T-cell (primary cell): ENCODE data around the gene PRMT2. TPM values are rescaled to one million over a fixed set of nuclear protein-coding genes. Genes with fewer than 3 reads are reported as not detected.

Experiments used
- ATAC-seq, 4 experiments: fragments of 200-7000 bp in 3 of 4; fragments of 150-1000 bp in 1 of 4; cut with Tn5 transposase; replicated peaks in 1 of 4; 1 replicate in 3 of 4; 2 replicates in 1 of 4; pipeline ENCODE4 v1.10.0; 2021; ENCODE audit warnings: moderate library complexity in 3 of 4, mild to moderate bottlenecking in 2 of 4, moderate number of reproducible peaks in 1 of 4
- CTCF ChIA-PET, 2 donors: fragments of 300-600 bp; sonication (Branson Sonifier 250); formaldehyde crosslinking; loops; one replicate each; lab custom pipeline; 2022; ENCODE audit warnings: antibody characterized with exemption in 2 of 2; lab: Charles Lee
- POLR2A ChIA-PET, 2 donors: fragments of 300-600 bp; sonication (Branson Sonifier 250); formaldehyde crosslinking; loops; one replicate each; lab custom pipeline; 2022; ENCODE audit warnings: antibody characterized with exemption in 2 of 2; lab: Charles Lee
- DNase-seq, 35 experiments: peaks; one replicate each; pipeline versions ENCODE4 v3.0.0 to v3.0.0-alpha.2; 2013 to 2023
- H3K27ac ChIP-seq: one replicate; pipeline ENCODE4 v1.5.1; 2013; ENCODE audit warnings: low read length
- H3K27me3 ChIP-seq, 2 experiments: replicated peaks in 1 of 2; 1 replicate in 1 of 2; 2 replicates in 1 of 2; pipeline versions ENCODE4 v1.6.1 to v1.7.0; 2013; ENCODE audit warnings: low read length in 1 of 2, mixed read lengths in 1 of 2; ENCODE audit not compliant: control insufficient read depth in 2 of 2, insufficient read depth in 2 of 2; ENCODE audit errors: extremely low read depth in 1 of 2
- H3K36me3 ChIP-seq, 2 donors: 1 replicate in 1 of 2; 2 replicates in 1 of 2; pipeline versions ENCODE4 v1.6.1 to v1.7.0; 2013; ENCODE audit warnings: low read length in 1 of 2; ENCODE audit not compliant: control insufficient read depth in 2 of 2, insufficient read depth in 1 of 2; ENCODE audit errors: extremely low read depth in 1 of 2
- H3K4me1 ChIP-seq, 2 experiments: 1 replicate in 1 of 2; 2 replicates in 1 of 2; pipeline versions ENCODE4 v1.6.1 to v1.7.0; 2013; ENCODE audit warnings: low read length in 2 of 2, mixed read lengths in 1 of 2; ENCODE audit not compliant: insufficient read depth in 2 of 2, control insufficient read depth in 1 of 2; ENCODE audit errors: extremely low read depth in 1 of 2
- H3K4me3 ChIP-seq, 2 donors: 1 replicate in 1 of 2; 2 replicates in 1 of 2; pipeline versions ENCODE4 v1.5.1 to v1.7.0; 2013; ENCODE audit warnings: mild to moderate bottlenecking in 2 of 2, low read length in 1 of 2, moderate library complexity in 1 of 2; ENCODE audit not compliant: control insufficient read depth in 1 of 2; ENCODE audit errors: extremely low read depth in 1 of 2
- H3K9me3 ChIP-seq: 2 replicates; pipeline ENCODE4 v1.7.0; 2013
- H3K27ac Mint-ChIP-seq, 2 donors: one replicate each; pipeline ENCODE4 v1.8.0; 2020 to 2021; ENCODE audit warnings: mild to moderate bottlenecking in 2 of 2, mixed read lengths in 2 of 2
- H3K27me3 Mint-ChIP-seq, 2 donors: one replicate each; pipeline ENCODE4 v1.8.0; 2021 to 2022; ENCODE audit warnings: mixed read lengths in 2 of 2
- H3K36me3 Mint-ChIP-seq: one replicate; pipeline ENCODE4 v1.8.0; 2021; ENCODE audit warnings: mixed read lengths
- H3K4me1 Mint-ChIP-seq, 3 donors: one replicate each; pipeline ENCODE4 v1.8.0; 2020 to 2022; ENCODE audit warnings: mixed read lengths in 3 of 3, mild to moderate bottlenecking in 1 of 3
- H3K4me3 Mint-ChIP-seq, 3 donors: one replicate each; pipeline ENCODE4 v1.8.0; 2020 to 2022; ENCODE audit warnings: mild to moderate bottlenecking in 3 of 3, mixed read lengths in 3 of 3, moderate library complexity in 3 of 3
- H3K9me3 Mint-ChIP-seq, 3 donors: one replicate each; pipeline ENCODE4 v1.8.0; 2020 to 2022; ENCODE audit warnings: mixed read lengths in 3 of 3
- WGBS: methylation state at CpG from one replicate; pipeline ENCODE4 v1.1.5; 2013; ENCODE audit warnings: missing lambda C conversion rate; ENCODE audit not compliant: insufficient coverage; 5-methylcytosine and 5-hydroxymethylcytosine counted together
- total RNA-seq, 35 experiments: library from RNA in 6 of 35; stranded (reverse) in 6 of 35; fragments of 120-200 nt in 1 of 35; gene quantifications; one replicate each; pipeline versions ENCODE4 v1.2.1 to v1.2.4 and lab custom pipeline; 2013 to 2026

PRMT2 gene
- total RNA-seq, 5 donors from 2014 or later (not counting 1 experiment from before 2014, with no cell fraction given): 145 to 258 (median 205) TPM

DNA sequence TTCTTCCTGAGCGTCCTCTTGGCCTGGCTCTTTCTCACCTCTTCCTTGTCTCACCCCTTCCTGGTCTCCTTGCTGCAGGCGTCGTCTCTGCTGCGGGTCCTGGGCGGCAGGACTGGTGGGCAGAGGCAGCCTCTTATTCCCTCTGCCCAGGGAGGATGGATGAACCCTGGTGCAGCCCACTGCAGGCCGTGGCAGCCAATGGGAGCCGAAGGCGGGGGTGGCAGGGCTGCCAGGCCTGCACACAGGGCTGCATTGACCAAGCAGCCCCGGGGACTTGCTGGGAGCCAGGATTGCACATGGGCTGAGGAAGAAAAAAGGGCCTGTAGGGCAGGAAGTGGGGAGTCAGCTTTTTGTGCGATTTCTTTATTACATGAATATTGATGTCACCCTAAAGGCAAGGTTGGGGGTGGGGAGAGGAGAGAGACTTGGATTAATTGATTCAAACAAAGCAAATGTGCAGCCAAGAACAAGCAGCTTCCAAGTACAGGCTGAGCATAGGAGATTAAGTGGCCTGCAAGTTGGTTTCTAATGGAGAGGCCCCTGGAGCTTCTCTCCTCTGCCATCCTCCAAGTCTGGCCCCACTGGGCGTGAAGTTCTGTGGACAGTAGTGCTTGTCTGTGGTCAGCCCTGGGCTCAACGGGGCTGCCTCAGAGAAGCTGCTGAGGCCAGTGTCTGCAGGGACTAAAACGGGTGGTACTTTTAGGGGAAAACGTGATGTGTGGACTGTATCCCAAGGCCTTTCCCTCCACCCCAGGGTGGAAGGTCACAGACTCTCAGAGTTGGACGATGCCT is 30.3 kb upstream of the PRMT2 start, which contains the start of gene S100B:
Gene S100B, minus strand, starts transcription at position 108 of the 792 bp plus-strand sequence. CDS start 2,667 bp downstream, outside the sequence.
- peak; percentile 26 to 60 (median 28) for ATAC-seq
- Histone ChIP-seq H3K36me3 (no peaks in the 10 kb centered on the region), H3K4me1 (peaks cover 23 to 33% of the 10 kb centered on the region in 2 experiments), H3K9me3 (no peaks in the 10 kb centered on the region), H3K27ac (peak within 1 kb of the TSS; percentile 56), H3K27me3 (no peaks in the 10 kb centered on the region), H3K4me3 (peak within 1 kb of the TSS; percentile 1 to 10)
- peaks cover 44 to 71% (median 50%) of the 10 kb centered on the region in 3 donors for H3K4me1 Mint-ChIP-seq
- H3K27ac Mint-ChIP-seq: peak within 1 kb of the TSS; percentile 80 to 90
- no peaks in the 10 kb centered on the region for H3K9me3 Mint-ChIP-seq
- ChIA-PET POLR2A (interaction anchor here (0.9 to 1.4 kb wide), 2 partner anchors 21 to 27 kb away, joined by 3 to 4 read pairs; no protein-coding TSS in a partner anchor), CTCF (no interaction called here)
- peak in 7 of 35 experiments; percentile 6 to 34 (median 32) for DNase-seq
- no peaks in the 10 kb centered on the region for H3K27me3 Mint-ChIP-seq
- no peaks in the 10 kb centered on the region for H3K36me3 Mint-ChIP-seq
- peak within 1 kb of the TSS in 2 of 3 donors; percentile 62 to 72 for H3K4me3 Mint-ChIP-seq
- WGBS: 79% methylated on average over 12 of the region's 15 CpGs

DNA sequence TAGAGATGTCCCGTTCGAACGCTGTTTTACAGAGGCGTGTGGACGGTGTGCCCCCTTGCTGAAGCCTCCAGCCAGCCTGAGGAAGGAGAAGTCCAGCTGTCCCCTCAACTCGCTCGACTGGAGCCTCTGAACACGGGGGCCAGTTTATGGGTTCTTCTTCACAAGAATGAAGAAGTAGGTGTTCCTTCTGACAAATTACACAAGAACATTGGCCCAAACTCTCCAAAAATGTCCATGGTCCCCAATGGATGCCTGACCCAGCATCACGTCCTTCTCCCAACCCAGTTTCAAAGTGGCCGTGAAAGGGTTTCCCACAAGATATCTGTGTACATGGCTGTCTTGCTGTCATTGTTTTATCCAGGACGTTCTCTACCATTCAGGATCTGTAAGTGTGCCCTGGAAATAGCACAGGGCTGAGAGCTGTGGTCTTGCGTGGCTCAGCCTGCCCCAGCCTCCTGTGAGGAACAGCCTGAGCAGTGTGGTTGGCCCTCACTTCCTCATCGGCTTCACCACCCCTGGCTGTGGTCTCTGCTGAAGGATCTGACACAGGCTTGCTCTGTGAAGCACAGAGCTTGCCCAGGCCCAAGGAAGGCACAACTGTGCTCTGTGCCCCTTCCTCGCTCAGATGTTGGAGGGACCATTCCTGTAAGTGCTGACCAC is 29.6 kb upstream of the PRMT2 start:
- Mint-ChIP-seq H3K27me3 (no peaks in the 10 kb centered on the region), H3K27ac (peak overlapping the region; percentile 80 to 90), H3K4me1 (peaks cover 44 to 67% (median 48%) of the 10 kb centered on the region in 3 donors), H3K36me3 (no peaks in the 10 kb centered on the region), H3K9me3 (peaks cover 0 to 2% (median 1%) of the 10 kb centered on the region in 3 donors), H3K4me3 (peak overlapping the region; percentile 18 to 72 (median 53))
- WGBS: 57% methylated on average over 11 of the region's 14 CpGs
- Histone ChIP-seq H3K36me3 (no peaks in the 10 kb centered on the region), H3K4me1 (peaks cover 22 to 28% of the 10 kb centered on the region in 2 experiments), H3K4me3 (peak overlapping the region in 1 of 2 donors; percentile 1), H3K27ac (peak overlapping the region; percentile 56), H3K9me3 (no peaks in the 10 kb centered on the region), H3K27me3 (no peaks in the 10 kb centered on the region)
- ATAC-seq: peak; percentile 93 to 99 (median 96)
- CTCF ChIA-PET: interaction anchor here in 1 of 2 donors (1.0 kb wide), 1 partner anchor 30 kb away, joined by 4 read pairs; the partner anchor contains the start of gene PRMT2
- POLR2A ChIA-PET: interaction anchor here in 1 of 2 donors (1.4 kb wide), 1 partner anchor 26 kb away, joined by 3 read pairs; no protein-coding TSS in a partner anchor
- DNase-seq: peak; percentile 18 to 69 (median 45)

DNA sequence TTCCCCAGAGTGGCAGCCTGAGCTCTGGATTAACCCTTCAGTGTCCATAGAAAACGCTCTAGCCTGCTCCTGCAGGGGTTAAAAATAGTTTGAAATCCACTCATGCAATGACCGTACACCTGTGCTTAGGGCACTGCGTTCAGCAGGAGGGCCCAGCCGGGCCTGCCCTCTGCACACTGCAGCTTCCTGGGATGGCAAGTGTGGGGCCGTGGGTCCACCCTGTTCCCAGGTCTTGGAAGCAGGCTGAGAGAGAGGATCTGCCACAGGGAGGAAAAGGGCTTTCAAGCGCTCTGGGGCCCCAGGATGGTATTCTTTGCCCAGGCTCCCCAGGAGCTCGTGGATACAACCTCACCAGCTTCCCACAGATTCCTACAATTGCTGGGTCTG is 29.1 kb upstream of the PRMT2 start:
- 37% methylated on average over 4 of the region's 7 CpGs for WGBS
- H3K36me3 ChIP-seq: no peaks in the 10 kb centered on the region
- H3K27me3 ChIP-seq: no peaks in the 10 kb centered on the region
- ATAC-seq (peak in 1 of 4 experiments; percentile 5), DNase-seq (no peak)
- Mint-ChIP-seq H3K4me3 (peak overlapping the region in 1 of 3 donors; percentile 72), H3K4me1 (peaks cover 44 to 64% (median 48%) of the 10 kb centered on the region in 3 donors), H3K9me3 (peaks cover 0 to 4% (median 2%) of the 10 kb centered on the region in 3 donors), H3K27me3 (no peaks in the 10 kb centered on the region), H3K27ac (peak overlapping the region; percentile 80 to 90), H3K36me3 (no peaks in the 10 kb centered on the region)
- POLR2A ChIA-PET: interaction anchor here in 1 of 2 donors (1.4 kb wide), 1 partner anchor 26 kb away, joined by 3 read pairs; no protein-coding TSS in a partner anchor
- CTCF ChIA-PET: interaction anchor here in 1 of 2 donors (0.6 to 1.0 kb wide), 2 partner anchors 29 to 60 kb away, joined by 3 to 4 read pairs; partner anchors contain the start of gene PRMT2
- H3K9me3 ChIP-seq: no peaks in the 10 kb centered on the region
- no peak overlapping the region for H3K4me3 ChIP-seq
- peaks cover 22 to 28% of the 10 kb centered on the region in 2 experiments for H3K4me1 ChIP-seq
- peak overlapping the region; percentile 56 for H3K27ac ChIP-seq

DNA sequence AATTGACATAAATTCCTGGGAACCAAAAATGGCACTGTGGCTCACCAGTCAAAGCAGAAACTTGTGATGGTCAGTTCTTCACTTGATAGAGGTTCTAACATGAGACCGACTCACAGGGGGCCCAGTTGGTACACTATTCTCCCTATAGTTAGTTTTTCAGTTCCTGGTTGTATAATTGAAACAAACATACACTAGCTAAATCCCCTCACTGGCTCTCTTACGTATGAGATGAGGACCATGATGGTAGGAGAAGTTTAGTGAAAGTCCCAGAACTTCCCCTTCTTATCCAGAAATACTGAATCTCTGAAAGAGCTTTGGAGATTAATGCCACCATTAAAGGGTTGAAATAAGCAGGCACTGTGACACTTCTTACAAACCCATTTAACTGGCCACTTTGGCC is 27.8 kb upstream of the PRMT2 start:
- peak overlapping the region in 1 of 2 donors; percentile 90 for H3K27ac Mint-ChIP-seq

DNA sequence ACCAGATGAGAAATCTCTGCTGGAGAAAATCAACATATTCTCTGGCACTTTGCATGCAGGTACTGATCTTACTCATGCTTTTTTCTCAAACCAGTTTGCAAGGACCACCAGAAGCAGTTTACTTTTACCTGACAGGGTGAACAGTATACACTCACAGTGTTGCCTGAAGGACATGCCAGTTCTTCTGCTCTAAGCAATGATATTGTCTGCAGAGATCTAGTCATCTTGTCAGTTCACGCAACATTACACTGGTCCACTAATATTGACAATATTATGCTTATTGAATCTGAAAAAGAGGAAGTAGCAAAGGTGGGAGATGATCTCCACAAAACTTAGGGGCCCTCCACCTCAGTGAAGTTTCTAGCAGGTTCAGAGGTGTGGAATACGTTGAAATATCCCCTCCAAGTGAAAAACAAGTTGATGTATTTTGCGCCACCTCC is 26.8 kb upstream of the PRMT2 start:
- ChIA-PET CTCF (no interaction called here), POLR2A (interaction anchor here in 1 of 2 donors (0.7 kb wide), 1 partner anchor 26 kb away, joined by 3 read pairs; no protein-coding TSS in a partner anchor)
- H3K36me3 ChIP-seq: no peaks in the 10 kb centered on the region
- no peak overlapping the region for H3K4me3 Mint-ChIP-seq
- H3K9me3 ChIP-seq: no peaks in the 10 kb centered on the region
- H3K27me3 ChIP-seq: no peaks in the 10 kb centered on the region
- H3K9me3 Mint-ChIP-seq: peaks cover 0 to 4% (median 4%) of the 10 kb centered on the region in 3 donors
- H3K4me1 ChIP-seq: peaks cover 22 to 28% of the 10 kb centered on the region in 2 experiments
- DNase-seq: no peak
- H3K27ac Mint-ChIP-seq: no peak overlapping the region
- H3K4me3 ChIP-seq: no peak overlapping the region
- H3K4me1 Mint-ChIP-seq: peaks cover 38 to 50% (median 41%) of the 10 kb centered on the region in 3 donors
- no peaks in the 10 kb centered on the region for H3K27me3 Mint-ChIP-seq
- peaks cover 3% of the 10 kb centered on the region for H3K36me3 Mint-ChIP-seq
- 100% methylated on average over 1 of the region's 3 CpGs for WGBS
- H3K27ac ChIP-seq: no peak overlapping the region
- ATAC-seq: no peak

More for the DNA sequence above, 27.8 kb upstream of the PRMT2 start:
- Histone ChIP-seq H3K9me3 (no peaks in the 10 kb centered on the region), H3K27ac (no peak overlapping the region), H3K27me3 (no peaks in the 10 kb centered on the region), H3K36me3 (no peaks in the 10 kb centered on the region), H3K4me3 (no peak overlapping the region), H3K4me1 (peaks cover 22 to 28% of the 10 kb centered on the region in 2 experiments)
- Mint-ChIP-seq H3K9me3 (peaks cover 0 to 4% (median 4%) of the 10 kb centered on the region in 3 donors), H3K27me3 (no peaks in the 10 kb centered on the region), H3K36me3 (peaks cover 3% of the 10 kb centered on the region), H3K4me1 (peaks cover 40 to 52% (median 43%) of the 10 kb centered on the region in 3 donors), H3K4me3 (peak overlapping the region in 1 of 3 donors; percentile 72)
- no peak for ATAC-seq
- ChIA-PET CTCF (no interaction called here), POLR2A (no interaction called here)
- no CpG with 5 or more reads among the region's 2 CpGs for whole genome bisulfite sequencing
- no peak for DNase-seq
